GM18507 (cell line): ENCODE data around the gene STIL.

Experiments
- DNase-seq: peaks from one replicate; pipeline ENCODE4 v3.0.0; 2011; ENCODE audit warnings: low read depth; ENCODE audit not compliant: insufficient read length; ENCODE audit errors: extremely low spot score
- FAIRE-seq: peaks from 2 replicates; lab custom pipeline; 2011; peaks lifted over from hg19 to GRCh38; lab: Jason Lieb, UNC

STIL gene

GRCh38 chr1:47224676-47225399 is 89.1 kb downstream of the STIL start:
- DNase-seq = no peak
- FAIRE-seq = no peak

- FAIRE-seq = no peak
Observed at GRCh38 chr1:47223921-47224675, 89.8 kb downstream of the STIL start.

GRCh38 chr1:47223174-47223920 is 90.6 kb downstream of the STIL start:
- no peak for FAIRE-seq
- DNase-seq = no peak

More at GRCh38 chr1:47223921-47224675, 89.8 kb downstream of the STIL start:
- DNase-seq = no peak

GRCh38 chr1:47222476-47222875 is 91.5 kb downstream of the STIL start:
- no peak for DNase-seq
- no peak for FAIRE-seq

- FAIRE-seq = no peak
Observed at GRCh38 chr1:47219590-47220220, 94.2 kb downstream of the STIL start.

GRCh38 chr1:47219001-47219400 is 94.9 kb downstream of the STIL start:
- no peak for FAIRE-seq

More at GRCh38 chr1:47219590-47220220, 94.2 kb downstream of the STIL start:
- DNase-seq = no peak

GRCh38 chr1:47216278-47217059 is 97.5 kb downstream of the STIL start:
- no peak for DNase-seq
- no peak for FAIRE-seq

More at GRCh38 chr1:47219001-47219400, 94.9 kb downstream of the STIL start:
- no peak for DNase-seq

- FAIRE-seq (no peak), DNase-seq (no peak)
Observed at GRCh38 chr1:47215713-47216112, 98.2 kb downstream of the STIL start.

- FAIRE-seq (no peak), DNase-seq (no peak)
Observed at GRCh38 chr1:47214549-47214948, 99.4 kb downstream of the STIL start.

GRCh38 chr1:47213230-47213963 is 100.5 kb downstream of the STIL start:
- FAIRE-seq = no peak
- DNase-seq = no peak

- no peak for FAIRE-seq
Observed at GRCh38 chr1:47212636-47213229, 101.2 kb downstream of the STIL start.

GRCh38 chr1:47211796-47212269 is 102.1 kb downstream of the STIL start:
- FAIRE-seq (no peak), DNase-seq (no peak)

More at GRCh38 chr1:47212636-47213229, 101.2 kb downstream of the STIL start:
- no peak for DNase-seq

- no peak for DNase-seq
- FAIRE-seq = no peak
Observed at GRCh38 chr1:47210666-47211065, 103.3 kb downstream of the STIL start.

GRCh38 chr1:47209725-47210325 is 104.1 kb downstream of the STIL start:
- FAIRE-seq = no peak
- DNase-seq = no peak

- DNase-seq = no peak
- FAIRE-seq = no peak
Observed at GRCh38 chr1:47209091-47209490, 104.9 kb downstream of the STIL start.

GRCh38 chr1:47208374-47208850 is 105.5 kb downstream of the STIL start:
- DNase-seq = no peak
- FAIRE-seq = no peak

GRCh38 chr1:47207803-47208373 is 106.1 kb downstream of the STIL start:
- FAIRE-seq (no peak), DNase-seq (no peak)
